Omental fat pad (tissue), 4 donors: ENCODE results near the gene BPHL. TPM values are rescaled to one million over a fixed set of nuclear protein-coding genes. Genes with fewer than 3 reads are reported as not detected.

Source experiments
- ATAC-seq: fragments of 150-250 bp; one replicate; pipeline ENCODE4 v1.9.1; 2016; ENCODE audit warnings: mild to moderate bottlenecking, moderate library complexity; ENCODE audit not compliant: low FRiP score
- DNase-seq: peaks from one replicate; pipeline ENCODE4 v3.0.0-alpha.2; 2019; ENCODE audit warnings: low spot score
- CTCF ChIP-seq, 3 donors: fragments of 450-650 bp; IDR thresholded peaks; one replicate each; pipeline ENCODE4 v1.5.1; 2016 to 2017; ENCODE audit warnings: antibody characterized with exemption in 3 of 3, mild to moderate bottlenecking in 3 of 3, moderate library complexity in 2 of 3
- total RNA-seq, 4 donors: library from RNA; depleted of rRNA; stranded (reverse); fragments of >200 nt; gene quantifications; one replicate each; pipeline ENCODE4 v1.1.0, GENCODE V29; 2016

The BPHL gene
- total RNA-seq, 4 donors from 2014 or later = 13.5 to 41.5 (median 20.9) TPM

GRCh38 chr6:3120765-3121089, 2.2 kb downstream of the BPHL start:
- DNase-seq (no peak), ATAC-seq (no peak)
- no peak for TF ChIP-seq CTCF (IDR thresholded peaks at IDR 0.05)

DNA sequence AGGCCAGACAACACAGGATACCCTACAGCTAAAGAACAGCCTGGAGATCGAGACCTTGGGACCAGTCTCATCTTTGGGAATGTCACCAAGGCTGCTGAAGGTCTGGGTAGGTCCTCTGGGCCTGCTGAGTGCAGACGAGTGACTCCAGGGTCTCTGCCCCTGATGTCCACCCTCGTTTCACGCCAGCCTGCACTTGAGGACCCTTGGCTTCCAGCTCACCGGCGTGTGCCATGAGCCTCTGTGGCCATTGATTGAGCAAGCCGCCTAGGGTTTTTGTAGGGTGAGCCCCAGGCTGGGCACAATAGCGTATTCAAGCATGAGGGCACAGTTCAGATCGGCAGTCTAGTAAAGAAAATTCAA, 4.3 kb downstream of the BPHL start:
- DNase-seq (no peak), ATAC-seq (no peak)
- TF ChIP-seq CTCF (IDR thresholded peaks at IDR 0.05) = no peak

DNA sequence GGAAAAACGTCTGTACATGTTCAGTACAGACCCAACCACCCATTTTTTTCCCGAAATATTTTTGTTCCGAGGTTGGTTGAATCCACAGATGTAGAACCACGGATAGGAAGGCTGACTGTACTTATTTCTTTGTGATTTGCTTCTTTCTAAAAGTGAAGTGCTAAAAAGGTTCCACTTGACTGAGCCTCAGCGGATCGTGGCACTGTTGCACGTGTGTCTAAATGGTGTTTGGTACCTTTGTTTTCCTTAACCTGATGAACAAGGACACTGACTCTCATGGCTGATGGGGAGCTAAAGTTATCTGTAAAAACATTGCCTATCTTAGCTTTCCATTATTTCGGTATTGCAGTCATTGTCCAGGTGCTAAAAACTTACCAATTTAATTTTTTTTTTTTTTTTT, 6.2 kb downstream of the BPHL start:
- ATAC-seq = no peak
- DNase-seq = no peak
- TF ChIP-seq CTCF (IDR thresholded peaks at IDR 0.05) = no peak

DNA sequence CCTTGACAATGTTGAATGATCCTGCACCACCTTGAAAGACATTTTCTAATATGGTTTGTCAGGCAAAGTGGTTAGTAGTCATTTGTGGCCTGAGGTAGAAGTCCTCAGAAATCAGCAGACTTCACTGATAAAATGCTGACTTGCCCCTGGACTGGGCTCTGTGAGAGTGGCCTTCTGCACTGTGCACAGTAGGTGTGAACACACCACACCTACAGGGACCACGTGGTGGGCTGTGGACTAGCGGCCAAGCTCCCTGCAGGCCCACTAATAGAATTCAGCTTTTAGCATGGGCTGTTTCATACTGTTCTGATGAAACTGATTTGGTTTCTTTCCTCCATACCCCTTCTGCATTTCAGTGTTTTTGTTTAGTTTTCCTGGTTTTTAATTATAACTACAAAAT, 7.3 kb downstream of the BPHL start:
- DNase-seq (no peak), ATAC-seq (no peak)
- no peak for TF ChIP-seq CTCF (IDR thresholded peaks at IDR 0.05)

- DNase-seq (no peak), ATAC-seq (no peak)
- TF ChIP-seq CTCF (IDR thresholded peaks at IDR 0.05) = no peak
Observed at GRCh38 chr6:3128356-3129108, 10.0 kb downstream of the BPHL start.

DNA sequence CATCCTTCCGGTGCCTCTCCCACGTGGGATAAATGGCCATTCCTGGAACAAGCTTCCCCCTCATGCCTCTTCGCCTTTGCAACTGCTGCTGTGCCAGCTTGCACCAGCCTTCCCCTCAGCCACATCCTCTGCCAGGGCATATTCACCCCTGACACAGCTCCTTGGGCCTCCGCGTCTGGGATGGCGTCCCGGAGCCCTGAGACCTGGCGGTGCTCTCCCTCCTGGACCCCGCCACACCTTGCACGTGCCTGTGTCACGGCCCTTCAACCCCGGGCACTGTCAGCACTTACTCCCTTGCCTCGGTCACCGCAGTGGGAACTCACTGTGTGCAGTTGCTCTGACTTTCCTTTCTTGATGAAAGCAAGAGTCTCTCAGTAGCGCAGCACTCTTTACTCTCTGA, 13.2 kb downstream of the BPHL start:
- no peak for TF ChIP-seq CTCF (IDR thresholded peaks at IDR 0.05)
- ATAC-seq = no peak
- no peak for DNase-seq

GRCh38 chr6:3133515-3133914, 15.0 kb downstream of the BPHL start:
- TF ChIP-seq CTCF (IDR thresholded peaks at IDR 0.05) = no peak
- ATAC-seq (no peak), DNase-seq (no peak)
